ENCODE results near the gene NME1.

Gene NME1

GRCh38 chr17:51124640-51125503, 28.5 kb upstream of the NME1 start:
- Mint-ChIP-seq H3K27ac (no peak overlapping the region), H3K4me3 (no peak overlapping the region), H3K36me3 (ENCODE audit: insufficient read depth) (peaks cover 16% of the 10 kb centered on the region), H3K4me1 (ENCODE audit: low read depth in 2 of 2) (peaks cover 13 to 18% of the 10 kb centered on the region in 2 donors), H3K9me3 (no peaks in the 10 kb centered on the region), H3K27me3 (no peaks in the 10 kb centered on the region)
- DNase-seq, result no peak
- ATAC-seq (replicated peaks), result no peak

GRCh38 chr17:51128076-51128475, 25.3 kb upstream of the NME1 start:
- no peaks in the 10 kb centered on the region for H3K27me3 Mint-ChIP-seq
- no peak overlapping the region for H3K27ac Mint-ChIP-seq
- ATAC-seq (replicated peaks) (no peak), DNase-seq (no peak)
- no peak overlapping the region for H3K4me3 Mint-ChIP-seq
- H3K9me3 Mint-ChIP-seq, result no peaks in the 10 kb centered on the region
- peaks cover 3% of the 10 kb centered on the region for H3K36me3 Mint-ChIP-seq (ENCODE audit: insufficient read depth)
- H3K4me1 Mint-ChIP-seq (ENCODE audit: low read depth in 2 of 2), result no peaks in the 10 kb centered on the region

GRCh38 chr17:51132964-51133319, 20.4 kb upstream of the NME1 start:
- no peaks in the 10 kb centered on the region for H3K27me3 Mint-ChIP-seq
- H3K27ac Mint-ChIP-seq, result no peak overlapping the region
- no peaks in the 10 kb centered on the region for H3K4me1 Mint-ChIP-seq (ENCODE audit: low read depth in 2 of 2)
- no peak overlapping the region for H3K4me3 Mint-ChIP-seq
- ATAC-seq (replicated peaks) (no peak), DNase-seq (no peak)
- H3K36me3 Mint-ChIP-seq (ENCODE audit: insufficient read depth), result peaks cover 3% of the 10 kb centered on the region
- H3K9me3 Mint-ChIP-seq, result no peaks in the 10 kb centered on the region

GRCh38 chr17:51133365-51133764, 20.0 kb upstream of the NME1 start:
- Mint-ChIP-seq H3K9me3 (no peaks in the 10 kb centered on the region), H3K4me1 (ENCODE audit: low read depth in 2 of 2) (no peaks in the 10 kb centered on the region), H3K36me3 (ENCODE audit: insufficient read depth) (peaks cover 3% of the 10 kb centered on the region), H3K4me3 (no peak overlapping the region), H3K27me3 (no peaks in the 10 kb centered on the region), H3K27ac (no peak overlapping the region)
- DNase-seq (no peak), ATAC-seq (replicated peaks) (no peak)

GRCh38 chr17:51135956-51136355, 17.4 kb upstream of the NME1 start:
- Mint-ChIP-seq H3K27ac (no peak overlapping the region), H3K4me3 (no peak overlapping the region), H3K9me3 (no peaks in the 10 kb centered on the region), H3K4me1 (ENCODE audit: low read depth in 2 of 2) (no peaks in the 10 kb centered on the region), H3K36me3 (ENCODE audit: insufficient read depth) (no peaks in the 10 kb centered on the region), H3K27me3 (no peaks in the 10 kb centered on the region)
- no peak for DNase-seq
- ATAC-seq (replicated peaks), result no peak

GRCh38 chr17:51142597-51142996, 10.8 kb upstream of the NME1 start:
- H3K4me1 Mint-ChIP-seq (ENCODE audit: low read depth in 2 of 2), result no peaks in the 10 kb centered on the region
- H3K36me3 Mint-ChIP-seq (ENCODE audit: insufficient read depth), result no peaks in the 10 kb centered on the region
- ATAC-seq (replicated peaks), result no peak
- H3K27ac Mint-ChIP-seq, result no peak overlapping the region
- H3K9me3 Mint-ChIP-seq, result no peaks in the 10 kb centered on the region
- H3K27me3 Mint-ChIP-seq, result no peaks in the 10 kb centered on the region
- DNase-seq, result no peak
- H3K4me3 Mint-ChIP-seq, result no peak overlapping the region

GRCh38 chr17:51144266-51145022, 8.9 kb upstream of the NME1 start:
- H3K27ac Mint-ChIP-seq, result no peak overlapping the region

GRCh38 chr17:51147650-51148049, 5.7 kb upstream of the NME1 start:
- Mint-ChIP-seq H3K4me1 (ENCODE audit: low read depth in 2 of 2) (no peaks in the 10 kb centered on the region), H3K9me3 (no peaks in the 10 kb centered on the region), H3K4me3 (no peak overlapping the region), H3K36me3 (ENCODE audit: insufficient read depth) (no peaks in the 10 kb centered on the region), H3K27ac (no peak overlapping the region), H3K27me3 (no peaks in the 10 kb centered on the region)
- no peak for ATAC-seq (replicated peaks)
- DNase-seq, result no peak

More at GRCh38 chr17:51144266-51145022, 8.9 kb upstream of the NME1 start:
- H3K9me3 Mint-ChIP-seq, result no peaks in the 10 kb centered on the region
- DNase-seq, result no peak
- H3K4me3 Mint-ChIP-seq, result no peak overlapping the region
- H3K4me1 Mint-ChIP-seq (ENCODE audit: low read depth in 2 of 2), result no peaks in the 10 kb centered on the region
- H3K36me3 Mint-ChIP-seq (ENCODE audit: insufficient read depth), result no peaks in the 10 kb centered on the region
- no peak for ATAC-seq (replicated peaks)
- H3K27me3 Mint-ChIP-seq, result no peaks in the 10 kb centered on the region

GRCh38 chr17:51149163-51149562, 4.2 kb upstream of the NME1 start:
- DNase-seq (no peak), ATAC-seq (replicated peaks) (no peak)
- H3K27ac Mint-ChIP-seq, result no peak overlapping the region
- no peaks in the 10 kb centered on the region for H3K27me3 Mint-ChIP-seq
- no peaks in the 10 kb centered on the region for H3K4me1 Mint-ChIP-seq (ENCODE audit: low read depth in 2 of 2)
- no peaks in the 10 kb centered on the region for H3K9me3 Mint-ChIP-seq
- H3K4me3 Mint-ChIP-seq, result no peak overlapping the region
- H3K36me3 Mint-ChIP-seq (ENCODE audit: insufficient read depth), result no peaks in the 10 kb centered on the region

- no peaks in the 10 kb centered on the region for H3K27me3 Mint-ChIP-seq
- no peak for ATAC-seq (replicated peaks)
Observed at GRCh38 chr17:51150932-51151331, 2.4 kb upstream of the NME1 start.

GRCh38 chr17:51152766-51153209, 571 bp upstream of the NME1 start:
- ATAC-seq (replicated peaks) (no peak), DNase-seq (no peak)
- no peaks in the 10 kb centered on the region for H3K27me3 Mint-ChIP-seq
- H3K9me3 Mint-ChIP-seq, result no peaks in the 10 kb centered on the region
- H3K27ac Mint-ChIP-seq, result no peak overlapping the region
- H3K4me3 Mint-ChIP-seq, result no peak overlapping the region
- H3K36me3 Mint-ChIP-seq (ENCODE audit: insufficient read depth), result no peaks in the 10 kb centered on the region
- no peaks in the 10 kb centered on the region for H3K4me1 Mint-ChIP-seq (ENCODE audit: low read depth in 2 of 2)

More at GRCh38 chr17:51150932-51151331, 2.4 kb upstream of the NME1 start:
- Mint-ChIP-seq H3K4me3 (no peak overlapping the region), H3K4me1 (ENCODE audit: low read depth in 2 of 2) (no peaks in the 10 kb centered on the region), H3K9me3 (no peaks in the 10 kb centered on the region), H3K27ac (no peak overlapping the region), H3K36me3 (ENCODE audit: insufficient read depth) (no peaks in the 10 kb centered on the region)
- DNase-seq, result no peak

GRCh38 chr17:51154176-51154575, 817 bp downstream of the NME1 start:
- Mint-ChIP-seq H3K9me3 (no peaks in the 10 kb centered on the region), H3K36me3 (ENCODE audit: insufficient read depth) (no peaks in the 10 kb centered on the region), H3K27ac (no peak overlapping the region), H3K4me1 (ENCODE audit: low read depth in 2 of 2) (no peaks in the 10 kb centered on the region), H3K4me3 (no peak overlapping the region), H3K27me3 (no peaks in the 10 kb centered on the region)
- ATAC-seq (replicated peaks) (no peak), DNase-seq (no peak)

- DNase-seq (no peak), ATAC-seq (replicated peaks) (no peak)
- Mint-ChIP-seq H3K4me1 (ENCODE audit: low read depth in 2 of 2) (no peaks in the 10 kb centered on the region), H3K36me3 (ENCODE audit: insufficient read depth) (peaks cover 3% of the 10 kb centered on the region), H3K27me3 (no peaks in the 10 kb centered on the region), H3K9me3 (no peaks in the 10 kb centered on the region), H3K27ac (no peak overlapping the region), H3K4me3 (no peak overlapping the region)
Observed at GRCh38 chr17:51155416-51155815, 2.1 kb downstream of the NME1 start.

GRCh38 chr17:51159604-51160003, 6.2 kb downstream of the NME1 start:
- Mint-ChIP-seq H3K4me3 (no peak overlapping the region), H3K36me3 (ENCODE audit: insufficient read depth) (peaks cover 19% of the 10 kb centered on the region), H3K9me3 (no peaks in the 10 kb centered on the region), H3K4me1 (ENCODE audit: low read depth in 2 of 2) (no peaks in the 10 kb centered on the region), H3K27me3 (no peaks in the 10 kb centered on the region), H3K27ac (no peak overlapping the region)
- ATAC-seq (replicated peaks), result no peak
- no peak for DNase-seq
